Nucleus accumbens (tissue), 56 donors: ENCODE measurements around the gene TVP23C.

Experiments used
- DNase-seq, 56 donors: peaks; one replicate each; lab custom pipeline; 2025; lab: John Stamatoyannopoulos, UW

Gene TVP23C

DNA sequence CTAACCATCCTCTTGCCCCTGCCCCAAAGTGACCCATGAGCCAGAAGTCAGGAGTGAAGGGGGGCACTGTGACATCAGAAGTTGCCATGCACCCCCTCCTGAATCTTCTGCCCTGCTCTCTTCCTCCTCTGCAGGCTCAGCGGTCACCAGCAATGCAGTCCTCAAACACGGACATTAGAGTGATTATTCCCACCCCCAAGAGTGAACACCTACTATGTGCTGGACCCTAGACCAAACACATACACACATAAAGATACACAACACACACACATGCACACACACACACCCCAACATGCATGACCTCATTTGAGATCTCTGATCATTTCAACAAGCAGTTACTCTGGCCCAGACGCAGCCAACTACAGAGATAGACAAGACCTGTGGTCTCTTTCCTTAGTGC, 95.7 kb downstream of the TVP23C start, which contains the start of gene CDRT4:
CDRT4 (minus strand) TSS at position 30 of the 400 bp plus-strand sequence. CDS start 27,383 bp downstream, outside the sequence.
- no peak for DNase-seq

DNA sequence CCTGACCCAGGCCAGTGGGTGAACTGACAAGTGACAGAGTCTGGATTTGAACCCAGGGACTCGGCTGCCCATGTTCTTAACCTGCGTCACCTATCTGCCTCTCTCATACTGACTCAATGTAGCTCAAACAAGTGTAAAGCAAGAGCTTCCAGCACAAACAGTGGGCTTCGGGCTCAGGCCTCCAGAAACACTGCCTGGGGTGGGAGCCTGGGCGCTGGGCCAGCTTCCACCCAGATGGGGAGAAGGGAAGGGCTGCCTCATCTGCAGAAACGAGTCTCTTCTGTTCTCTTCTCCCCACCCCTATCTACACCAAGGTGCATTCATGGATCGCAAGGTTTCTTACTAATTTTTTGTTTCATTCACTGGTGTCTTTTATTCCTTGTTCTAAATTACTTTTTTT, 97.2 kb downstream of the TVP23C start:
- no peak for DNase-seq

DNA sequence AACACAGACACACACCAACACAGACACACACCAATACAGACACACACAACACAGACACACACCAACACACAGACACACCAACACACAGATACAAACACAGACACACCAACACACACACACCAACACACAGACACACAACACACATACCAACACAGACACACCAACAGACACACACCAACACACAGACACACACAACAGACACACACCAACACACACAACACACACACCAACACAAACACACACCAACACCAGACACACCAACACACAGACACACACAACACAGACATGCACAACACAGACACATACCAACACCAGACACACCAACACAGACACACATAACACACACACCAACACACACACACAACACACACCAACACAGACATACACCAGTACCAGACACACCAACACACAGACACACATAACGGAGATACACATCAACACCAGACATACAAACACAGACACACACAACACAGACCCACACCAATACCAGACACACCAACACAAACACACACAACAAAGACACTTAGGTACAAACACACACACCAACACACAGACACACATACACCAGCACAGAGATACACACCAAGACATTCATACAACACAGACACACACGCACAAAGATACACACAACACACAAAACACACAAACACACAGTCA, 98.1 kb downstream of the TVP23C start:
- no peak for DNase-seq

DNA sequence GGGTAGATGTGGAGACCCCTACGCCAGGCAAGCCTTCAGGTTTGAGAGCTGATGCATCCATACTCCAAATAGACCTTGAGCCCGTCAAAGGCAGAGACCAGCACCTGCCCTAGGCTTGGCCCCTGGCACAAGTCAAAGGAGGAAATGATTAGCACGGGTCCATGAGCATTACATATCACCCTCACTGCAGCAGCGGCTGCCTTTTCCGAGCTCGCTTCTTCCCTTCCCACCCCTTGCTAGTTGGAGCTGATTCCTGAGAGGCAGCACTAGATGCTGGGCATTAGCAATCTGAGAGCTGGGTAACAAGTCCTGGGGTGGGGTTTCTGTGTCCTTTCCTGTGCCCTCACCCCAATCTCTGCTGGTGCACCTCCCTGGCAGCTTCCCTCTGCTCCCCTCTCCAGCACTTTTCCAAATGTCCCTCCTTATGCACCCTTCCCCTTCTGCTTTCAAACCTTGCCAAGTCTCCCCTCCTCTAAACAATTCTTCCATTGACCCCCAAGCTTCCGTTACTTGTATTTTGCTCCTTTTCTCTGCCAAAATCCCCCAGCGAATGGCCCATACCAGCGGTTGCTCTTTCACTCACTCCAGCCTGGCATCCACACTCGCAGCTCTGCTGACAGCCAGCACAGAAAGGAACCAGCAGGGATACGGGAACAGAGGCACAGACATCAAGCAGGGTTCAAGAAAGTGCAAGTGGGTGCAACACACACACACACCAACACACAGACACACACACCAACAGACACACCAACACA, 98.9 kb downstream of the TVP23C start:
- peak in 15 of 56 donors; percentile 10 to 52 (median 24) for DNase-seq

DNA sequence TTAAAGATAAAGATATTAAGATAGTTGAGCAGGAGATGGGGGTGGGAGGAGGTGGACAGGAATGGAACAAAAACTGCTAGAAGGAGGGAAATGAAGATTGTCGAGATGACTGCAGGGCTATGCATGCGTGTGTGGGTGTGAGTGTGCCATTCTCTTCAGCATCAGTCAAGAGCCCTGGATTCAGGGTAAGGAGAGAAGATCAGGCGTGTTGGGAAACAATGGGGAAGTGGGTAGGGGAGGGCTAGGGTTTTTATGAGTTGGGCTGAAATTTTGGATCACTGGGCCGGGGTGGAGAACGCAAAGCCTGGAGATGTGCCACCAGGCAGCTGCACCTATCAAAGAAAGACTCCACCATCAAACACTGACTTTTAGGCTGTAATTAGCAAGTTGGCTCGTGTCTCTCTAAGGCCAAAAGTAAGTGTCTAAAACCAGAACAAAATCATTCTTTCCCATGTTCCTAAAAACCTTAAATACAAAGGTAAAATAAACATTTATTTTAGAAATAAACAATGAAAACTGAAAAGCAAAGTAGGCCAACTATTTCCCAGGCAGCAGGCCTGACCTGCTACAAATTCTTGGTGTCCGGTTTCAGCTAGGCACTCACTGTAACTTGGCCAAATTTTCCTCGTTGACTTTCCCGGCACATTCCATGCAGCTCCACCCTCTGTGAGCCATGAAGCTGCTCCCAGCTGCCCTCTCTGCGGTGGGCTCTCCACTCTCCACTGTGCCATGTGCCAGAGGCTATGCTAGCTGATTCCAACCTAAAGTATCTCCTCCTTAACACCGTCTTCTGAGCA, 100.1 kb downstream of the TVP23C start:
- DNase-seq, result peak in 18 of 56 donors; percentile 3 to 54 (median 20)

DNA sequence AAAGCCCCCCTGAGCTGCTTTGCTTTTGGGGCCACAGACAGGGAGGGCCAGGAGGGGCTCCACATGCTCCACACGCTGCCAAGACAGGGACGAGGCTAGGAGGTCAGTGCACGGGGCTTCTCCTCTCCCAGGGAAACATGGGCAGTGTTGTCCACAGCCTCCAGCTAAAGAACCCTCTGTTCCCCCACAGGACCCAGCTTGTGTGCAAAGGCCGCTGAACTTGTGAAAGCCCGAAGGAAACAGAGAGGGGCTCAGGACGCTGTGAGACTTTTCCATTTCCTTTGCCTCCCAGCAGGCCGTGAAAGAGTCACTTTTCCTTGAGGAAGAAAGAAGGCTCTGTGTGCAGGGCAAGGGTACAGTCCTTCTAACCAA, 105.6 kb downstream of the TVP23C start:
- DNase-seq, result peak in 30 of 56 donors; percentile 23 to 73 (median 53)

DNA sequence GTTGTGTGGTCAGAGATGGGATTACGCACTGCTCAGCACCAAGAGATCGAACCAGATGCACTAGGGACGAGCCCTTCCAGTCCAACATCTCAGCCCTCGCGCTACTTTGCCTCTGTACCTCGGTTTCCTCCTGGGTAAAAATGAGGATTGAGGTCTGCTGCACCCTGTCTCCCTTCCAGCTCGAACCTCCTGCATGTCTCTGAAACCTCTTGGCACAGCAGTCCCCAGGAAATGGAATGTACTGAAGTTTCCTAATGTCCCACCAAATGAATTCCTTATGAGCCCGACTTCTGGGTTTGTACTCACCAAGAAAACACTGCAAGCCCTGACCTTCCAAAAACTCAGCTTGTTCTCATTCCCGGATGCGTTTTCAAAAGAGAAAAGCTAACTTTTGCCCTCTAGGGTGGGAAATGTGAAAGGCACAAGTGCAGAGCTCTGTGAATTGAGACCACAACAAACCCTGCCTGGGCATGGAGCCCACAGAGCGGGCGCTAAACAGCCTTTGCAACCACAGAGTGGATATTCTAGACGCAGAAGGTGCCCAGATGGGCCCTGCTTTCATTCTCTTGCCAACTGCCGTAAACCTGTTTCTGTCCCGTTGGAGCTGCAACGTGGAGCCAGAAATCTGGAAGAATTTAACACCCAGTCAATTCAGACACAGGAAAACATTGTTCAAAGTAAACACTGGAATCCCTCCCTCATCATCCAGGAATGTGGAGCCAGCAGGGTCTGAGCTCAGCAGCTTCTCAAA, 106.1 kb downstream of the TVP23C start:
- peak in 49 of 56 donors; percentile 17 to 84 (median 66) for DNase-seq

DNA sequence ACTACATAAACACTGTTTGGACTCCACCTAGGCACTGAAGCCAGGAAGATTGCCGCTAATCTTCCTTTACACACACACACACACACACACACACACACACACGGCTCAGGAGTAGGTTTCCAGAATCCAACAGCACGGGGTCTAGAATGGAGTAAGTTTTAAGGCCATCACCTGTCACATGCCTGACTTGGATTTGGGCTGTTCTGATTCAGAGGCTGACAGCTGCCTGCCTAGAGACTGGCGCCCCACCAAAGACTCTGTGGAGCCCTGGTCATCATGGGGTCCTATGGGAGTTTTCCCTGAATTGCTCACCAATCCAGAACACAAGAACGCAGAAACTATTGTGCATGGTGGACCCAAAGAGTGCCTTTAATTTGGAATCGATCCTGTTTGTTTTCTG, 106.8 kb downstream of the TVP23C start:
- DNase-seq, result no peak

DNA sequence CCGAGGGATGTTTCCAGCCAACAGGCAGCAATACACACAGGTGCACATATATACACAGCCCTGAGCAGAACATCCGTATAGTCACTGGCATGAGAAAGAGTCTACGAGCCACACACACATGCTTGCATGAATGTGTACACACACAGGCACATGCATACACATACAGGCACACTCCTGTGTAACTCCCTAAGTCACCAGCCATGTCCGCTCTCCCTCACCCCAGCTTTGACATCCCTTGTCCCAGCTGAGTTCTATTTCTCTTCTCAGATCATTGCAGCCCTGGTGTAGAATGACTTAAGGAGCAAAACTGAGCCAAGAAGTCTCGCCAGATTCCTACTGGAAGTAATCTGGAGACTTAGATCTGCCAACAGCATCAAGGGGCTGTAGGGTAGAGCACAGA, 108.9 kb downstream of the TVP23C start:
- DNase-seq, result no peak

DNA sequence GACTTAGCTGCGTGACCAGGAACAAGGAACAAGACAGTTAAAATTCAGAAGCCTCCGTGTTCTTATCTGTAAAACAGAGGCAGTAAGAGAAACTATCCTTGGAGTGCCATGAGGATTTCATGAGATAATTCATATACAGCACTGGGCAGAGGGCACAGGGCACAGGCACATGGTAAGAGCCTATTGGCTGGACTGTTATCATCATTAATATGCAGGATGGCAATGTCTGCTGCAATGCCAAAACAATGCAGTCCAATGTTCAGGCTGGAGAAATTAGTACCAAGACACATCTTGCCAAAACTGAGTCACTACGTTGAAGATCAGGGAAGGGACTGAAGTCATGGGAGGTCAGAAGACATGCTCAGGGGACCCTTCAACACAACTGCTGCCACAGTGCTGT, 109.5 kb downstream of the TVP23C start:
- peak in 32 of 56 donors; percentile 7 to 70 (median 41) for DNase-seq

DNA sequence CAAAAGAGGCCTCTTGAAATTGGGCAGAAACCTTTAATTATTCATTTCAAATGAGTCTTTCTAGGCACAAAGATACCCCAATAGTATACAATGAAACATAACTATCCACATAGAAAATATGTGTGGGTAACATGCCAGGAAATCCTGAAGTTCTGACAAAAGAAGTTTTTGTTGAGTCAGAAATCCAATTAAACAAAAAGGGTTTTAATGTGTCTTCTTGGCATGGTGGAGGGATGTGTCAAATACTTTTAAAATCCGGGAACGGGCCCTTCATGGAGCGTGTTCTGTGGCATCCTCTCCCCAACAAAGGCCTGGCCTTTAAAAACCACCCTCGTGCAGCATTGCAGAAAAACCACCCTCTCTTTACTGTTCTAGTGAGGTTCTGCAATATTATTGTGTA, 110.0 kb downstream of the TVP23C start:
- DNase-seq, result peak in 1 of 56 donors; percentile 31

DNA sequence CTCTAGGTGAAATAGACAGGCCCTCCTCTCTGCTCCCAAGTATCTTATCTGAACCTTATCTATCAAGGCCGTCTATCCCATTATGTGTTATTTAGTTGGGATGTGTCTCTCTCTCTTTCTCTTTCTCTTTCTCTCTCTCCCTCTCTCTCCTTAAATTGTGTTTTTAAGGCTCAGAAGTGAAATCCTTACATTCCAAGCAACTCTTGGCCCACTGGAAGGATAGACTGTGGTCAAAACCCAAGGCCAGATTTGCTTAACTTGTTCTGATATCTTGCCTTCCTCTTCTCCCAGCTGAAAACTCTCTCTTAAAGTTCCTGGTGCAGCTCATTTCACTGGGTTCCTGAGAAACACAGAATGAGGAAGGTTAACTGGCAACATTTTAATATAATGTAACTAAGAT, 110.5 kb downstream of the TVP23C start:
- no peak for DNase-seq
